MCF 10A (cell line): ENCODE results near the gene TKTL1. TPM values are rescaled to one million over a fixed set of nuclear protein-coding genes. Genes with fewer than 3 reads are reported as not detected.

ENCODE experiments used
- BruUV-seq: library from RNA; stranded (reverse); fragments of 400-500 nt; replicated peaks from 2 replicates; lab custom pipeline; 2021; lab: Mats Ljungman, UMichigan
- CTCF ChIA-PET: fragments of 300-600 bp; sonication (Branson Sonifier 250); formaldehyde crosslinking; extraction: SDS; loops from one replicate; lab custom pipeline; 2021; ENCODE audit warnings: antibody characterized with exemption, inconsistent platforms; lab: Yijun Ruan, JAX
- POLR2A ChIA-PET: fragments of 300-600, 350-650 bp; sonication (Branson Sonifier 250); formaldehyde crosslinking; extraction: SDS; loops from one replicate; lab custom pipeline; 2020; ENCODE audit warnings: antibody characterized with exemption, inconsistent platforms; lab: Yijun Ruan, JAX
- DNase-seq: peaks from one replicate; pipeline ENCODE4 v3.0.0-alpha.2; 2018; ENCODE audit not compliant: unreplicated experiment
- H3K27ac Mint-ChIP-seq: one replicate; pipeline ENCODE4 v1.8.0; 2022; ENCODE audit warnings: mild to moderate bottlenecking, low read depth, mixed read lengths; ENCODE audit not compliant: unreplicated experiment
- H3K27me3 Mint-ChIP-seq: one replicate; pipeline ENCODE4 v1.8.0; 2022; ENCODE audit warnings: mixed read lengths; ENCODE audit not compliant: insufficient read depth, unreplicated experiment
- H3K36me3 Mint-ChIP-seq: one replicate; pipeline ENCODE4 v1.8.0; 2022; ENCODE audit warnings: mild to moderate bottlenecking, moderate library complexity, mixed read lengths; ENCODE audit not compliant: insufficient read depth, unreplicated experiment
- H3K4me1 Mint-ChIP-seq: one replicate; pipeline ENCODE4 v1.8.0; 2022; ENCODE audit warnings: mixed read lengths; ENCODE audit not compliant: insufficient read depth, unreplicated experiment
- H3K4me3 Mint-ChIP-seq: one replicate; pipeline ENCODE4 v1.8.0; 2022; ENCODE audit warnings: mild to moderate bottlenecking, moderate library complexity, mixed read lengths; ENCODE audit not compliant: unreplicated experiment
- H3K9me3 Mint-ChIP-seq: one replicate; pipeline ENCODE4 v1.8.0; 2022; ENCODE audit warnings: mixed read lengths; ENCODE audit not compliant: unreplicated experiment
- CTCF ChIP-seq: fragments of 200-600 bp; IDR thresholded peaks from one replicate; pipeline ENCODE4 v1.8.0; 2022; ENCODE audit warnings: antibody characterized with exemption, mild to moderate bottlenecking; ENCODE audit not compliant: unreplicated experiment
- intact Hi-C: fragments of 100-400 bp; cut with micrococcal nuclease; formaldehyde crosslinking; loops from 2 replicates; pipeline ENCODE4 v1.14.1; 2022
- total RNA-seq: library from RNA; stranded (reverse); gene quantifications from 2 replicates; pipeline ENCODE4 v1.2.3, GENCODE V29; 2022

TKTL1 gene
- total RNA-seq, 1 experiment from 2014 or later, result not detected

GRCh38 chrX:154355776-154356140 lies 60.2 kb downstream of the TKTL1 start:
- intact Hi-C loops, result no loop called here
- TF ChIP-seq CTCF, result no peak
- peaks cover 5% of the 10 kb centered on the region for H3K4me1 Mint-ChIP-seq
- BruUV-seq, result no TSS peak
- H3K9me3 Mint-ChIP-seq, result no peaks in the 10 kb centered on the region
- ChIA-PET CTCF (no interaction called here), POLR2A (interaction anchor here (1.4 kb wide), 1 partner anchor 15 kb away, joined by 4 read pairs; no protein-coding TSS in a partner anchor)
- no peaks in the 10 kb centered on the region for H3K27me3 Mint-ChIP-seq
- peaks cover 77% of the 10 kb centered on the region for H3K36me3 Mint-ChIP-seq
- no peak overlapping the region for H3K27ac Mint-ChIP-seq
- no peak overlapping the region for H3K4me3 Mint-ChIP-seq
- no peak for DNase-seq

GRCh38 chrX:154356596-154356995 lies 61.0 kb downstream of the TKTL1 start:
- peaks cover 75% of the 10 kb centered on the region for H3K36me3 Mint-ChIP-seq
- no peaks in the 10 kb centered on the region for H3K9me3 Mint-ChIP-seq
- no TSS peak for BruUV-seq
- H3K4me3 Mint-ChIP-seq, result no peak overlapping the region
- TF ChIP-seq CTCF, result no peak
- intact Hi-C loops, result no loop called here
- no peak for DNase-seq
- H3K4me1 Mint-ChIP-seq, result peaks cover 5% of the 10 kb centered on the region
- H3K27ac Mint-ChIP-seq, result no peak overlapping the region
- ChIA-PET POLR2A (interaction anchor here (1.4 kb wide), 1 partner anchor 14 kb away, joined by 4 read pairs; no protein-coding TSS in a partner anchor), CTCF (interaction anchor here (0.6 kb wide), 1 partner anchor 116 kb away, joined by 3 read pairs; no protein-coding TSS in a partner anchor)
- no peaks in the 10 kb centered on the region for H3K27me3 Mint-ChIP-seq

- CTCF ChIA-PET, result interaction anchor here (0.6 kb wide), 2 partner anchors 8 to 115 kb away, joined by 3 read pairs; no protein-coding TSS in a partner anchor
- no TSS peak for BruUV-seq
- Mint-ChIP-seq H3K36me3 (peaks cover 75% of the 10 kb centered on the region), H3K27ac (no peak overlapping the region), H3K4me1 (peaks cover 5% of the 10 kb centered on the region), H3K27me3 (no peaks in the 10 kb centered on the region), H3K4me3 (no peak overlapping the region), H3K9me3 (no peaks in the 10 kb centered on the region)
- POLR2A ChIA-PET, result interaction anchor here (1.4 kb wide), 1 partner anchor 14 kb away, joined by 4 read pairs; no protein-coding TSS in a partner anchor
- DNase-seq, result no peak
- intact Hi-C loops, result no loop called here
- no peak for TF ChIP-seq CTCF
These were observed 61.6 kb downstream of the TKTL1 start for GRCh38 chrX:154357205-154357604.

GRCh38 chrX:154358011-154358410 lies 62.4 kb downstream of the TKTL1 start:
- intact Hi-C loops, result no loop called here
- ChIA-PET CTCF (no interaction called here), POLR2A (no interaction called here)
- DNase-seq, result no peak
- H3K4me1 Mint-ChIP-seq, result peaks cover 5% of the 10 kb centered on the region
- H3K4me3 Mint-ChIP-seq, result no peak overlapping the region
- H3K9me3 Mint-ChIP-seq, result no peaks in the 10 kb centered on the region
- peaks cover 79% of the 10 kb centered on the region for H3K36me3 Mint-ChIP-seq
- no peaks in the 10 kb centered on the region for H3K27me3 Mint-ChIP-seq
- TF ChIP-seq CTCF, result no peak
- no peak overlapping the region for H3K27ac Mint-ChIP-seq
- BruUV-seq, result no TSS peak
